GM19455 (cell line): Measurements from ENCODE around the gene FADS1.

Experiments
- ATAC-seq: cut with Tn5 transposase; IDR thresholded peaks from one replicate; pipeline ENCODE4 v1.9.1; 2021; ENCODE audit not compliant: unreplicated experiment

Gene FADS1

DNA sequence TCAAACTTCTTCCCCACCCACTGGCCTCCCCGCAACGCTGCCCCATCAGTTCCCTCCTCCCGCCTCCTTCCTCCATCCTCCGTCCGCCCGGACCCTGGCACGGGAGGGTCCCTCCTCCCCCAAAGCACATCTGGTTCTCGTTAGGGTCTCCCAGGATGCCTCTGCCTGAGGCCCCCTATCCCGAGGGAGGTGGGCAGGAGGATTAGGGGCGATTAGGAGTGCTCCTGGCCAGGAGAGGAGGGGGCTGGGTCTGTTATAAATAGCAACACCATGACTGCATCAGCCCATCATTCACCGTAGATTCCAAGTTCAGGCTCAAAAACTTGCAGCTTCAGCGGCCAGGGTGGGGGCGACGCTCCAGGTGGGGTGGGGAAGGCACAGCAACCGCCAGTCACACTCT is 54.0 kb downstream of the FADS1 start:
- no peak for ATAC-seq

- ATAC-seq: no peak
These were observed 54.6 kb downstream of the FADS1 start for GRCh38 chr11:61762223-61762615.

DNA sequence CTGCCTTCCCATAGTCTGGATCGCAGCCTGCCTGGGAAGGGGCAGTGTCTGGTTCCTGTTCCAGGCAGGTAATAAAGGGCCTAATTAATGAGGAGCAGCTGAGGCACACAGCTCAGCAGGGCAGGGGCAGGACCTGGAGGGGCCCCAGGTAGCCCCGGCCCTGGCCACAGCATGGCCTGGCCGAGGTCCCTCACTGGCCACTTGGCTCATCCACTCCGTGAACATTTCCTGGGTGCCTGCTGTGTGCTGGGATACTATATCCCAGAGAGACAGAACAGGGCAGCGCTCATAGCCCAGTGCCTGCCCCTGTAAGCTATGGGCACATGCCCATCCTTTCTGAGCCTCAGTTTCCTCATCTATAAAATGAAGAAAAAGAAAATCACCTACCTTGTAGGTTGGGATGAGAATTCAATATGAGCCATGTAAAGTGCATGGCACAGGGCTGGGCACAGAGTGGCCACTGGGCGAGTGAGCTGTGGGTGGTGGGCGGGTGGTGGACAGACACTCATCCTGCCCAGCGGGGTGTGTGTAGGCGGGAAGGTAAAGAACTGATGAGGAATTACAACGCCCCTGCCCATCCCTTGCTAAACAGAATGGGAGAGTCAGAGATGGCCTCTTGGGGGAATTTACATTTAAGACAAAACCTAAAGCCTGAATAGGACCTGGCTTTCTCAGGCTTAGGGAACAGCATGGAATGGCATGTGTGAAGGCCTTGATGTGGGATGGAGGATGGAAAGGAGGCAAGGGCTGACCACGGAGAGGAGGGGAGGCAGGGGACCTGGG is 55.2 kb downstream of the FADS1 start:
- ATAC-seq: no peak

GRCh38 chr11:61760946-61761345 is 55.9 kb downstream of the FADS1 start:
- no peak for ATAC-seq

GRCh38 chr11:61757213-61757862 is 59.5 kb downstream of the FADS1 start:
- no peak for ATAC-seq

- no peak for ATAC-seq
These were observed 60.2 kb downstream of the FADS1 start for GRCh38 chr11:61756452-61757212.

GRCh38 chr11:61756147-61756451 is 60.7 kb downstream of the FADS1 start:
- no peak for ATAC-seq

DNA sequence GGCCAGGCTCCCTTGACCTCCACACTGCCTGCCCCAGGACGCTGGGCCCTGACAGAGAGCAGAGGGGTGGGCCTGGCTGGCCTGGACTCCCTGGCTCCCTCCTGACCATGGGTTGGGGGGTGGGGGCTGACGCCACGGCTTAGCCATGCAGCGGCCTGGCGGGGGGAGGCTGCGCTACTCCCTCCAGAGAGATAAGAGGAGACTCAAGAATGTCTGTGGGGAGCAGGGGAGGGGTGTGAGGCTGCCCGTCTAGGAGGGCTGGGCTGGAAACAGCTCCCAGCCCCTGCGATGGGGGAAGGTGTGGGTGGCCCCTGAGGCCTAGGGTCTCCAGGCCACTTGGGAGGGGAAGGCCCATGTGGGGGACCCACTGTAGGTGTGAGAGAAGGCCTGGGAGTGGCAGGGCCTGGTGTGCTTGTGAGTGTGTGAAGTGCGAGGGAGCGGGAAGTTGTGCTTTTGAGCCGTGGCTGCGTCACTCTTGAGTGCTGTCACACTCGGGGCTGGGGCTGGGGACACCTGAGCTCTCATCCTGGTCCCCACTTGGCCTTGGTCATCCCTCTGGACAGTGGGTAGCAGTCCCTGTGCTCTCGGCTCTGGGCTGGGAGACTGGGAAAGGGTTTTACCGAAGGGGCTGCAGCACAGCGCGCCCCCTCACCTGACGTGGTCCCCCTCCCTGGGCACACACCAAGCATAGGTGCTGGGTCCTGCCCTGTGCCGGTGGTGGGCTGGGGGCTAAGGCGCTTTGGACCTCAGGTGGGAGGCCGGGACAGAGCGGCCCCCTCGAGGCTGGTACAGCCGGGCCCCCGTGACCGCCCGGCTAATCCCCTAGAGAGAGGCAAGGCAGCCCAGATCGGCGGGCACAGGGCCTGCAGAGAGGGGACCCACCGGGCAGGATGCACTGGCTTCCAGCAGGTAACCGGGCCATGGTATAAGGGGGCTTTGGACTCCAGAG is 62.0 kb downstream of the FADS1 start:
- no peak for ATAC-seq

- ATAC-seq: no peak
These were observed 63.1 kb downstream of the FADS1 start for GRCh38 chr11:61753672-61754071.

DNA sequence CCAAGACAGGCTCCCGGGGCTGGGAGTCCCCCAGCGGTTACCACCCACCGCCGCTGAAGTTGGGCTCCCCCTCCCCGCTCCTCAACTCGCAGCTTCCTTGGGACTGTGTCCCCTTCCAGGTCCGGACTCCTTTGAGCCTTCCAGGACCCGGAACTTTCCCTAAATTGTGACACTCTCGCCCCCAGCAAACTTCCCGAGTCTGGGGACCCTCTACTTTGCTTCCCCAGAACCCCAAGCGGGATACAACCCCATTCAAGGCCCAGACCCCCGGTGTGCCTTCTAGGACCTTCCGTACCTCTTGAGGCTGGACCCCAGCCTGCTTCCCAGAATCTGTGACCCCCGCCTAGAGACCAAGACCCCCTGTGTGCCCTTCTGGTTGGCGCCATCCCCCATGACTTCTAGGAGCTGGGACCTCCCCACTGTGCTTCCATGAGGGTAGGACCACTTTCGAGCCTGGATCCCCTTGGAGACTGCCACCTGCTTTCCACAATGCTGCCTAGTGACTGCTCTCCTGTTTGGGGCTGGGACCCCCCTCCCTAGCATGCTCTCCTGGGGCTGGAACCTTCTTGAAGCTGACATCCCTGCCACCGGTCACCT is 63.8 kb downstream of the FADS1 start:
- no peak for ATAC-seq

GRCh38 chr11:61752117-61752924 is 64.5 kb downstream of the FADS1 start, which contains the start of gene MYRF:
TSS of gene MYRF (plus strand) at chr11:61752636. CDS start at chr11:61752745, 109 bp downstream.
- ATAC-seq: no peak

DNA sequence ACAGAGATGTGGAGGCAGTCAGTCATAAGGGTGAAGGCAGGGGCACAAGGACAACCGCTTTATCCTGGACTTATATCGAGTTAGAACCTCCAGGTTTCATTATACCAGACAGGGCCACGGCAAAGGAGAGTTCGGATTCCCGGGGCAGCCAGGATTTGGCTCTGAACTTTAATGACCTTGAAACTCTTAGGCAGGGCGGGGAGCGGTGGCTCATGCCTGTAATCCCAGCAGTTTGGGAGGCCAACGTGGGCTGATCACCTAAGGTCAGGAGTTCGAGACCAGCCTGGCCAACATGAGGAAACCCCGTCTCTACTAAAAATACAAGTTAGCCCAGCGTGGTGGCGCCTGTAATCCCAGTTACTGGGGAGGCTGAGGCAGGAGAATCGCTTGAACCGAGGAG is 65.4 kb downstream of the FADS1 start:
- no peak for ATAC-seq

DNA sequence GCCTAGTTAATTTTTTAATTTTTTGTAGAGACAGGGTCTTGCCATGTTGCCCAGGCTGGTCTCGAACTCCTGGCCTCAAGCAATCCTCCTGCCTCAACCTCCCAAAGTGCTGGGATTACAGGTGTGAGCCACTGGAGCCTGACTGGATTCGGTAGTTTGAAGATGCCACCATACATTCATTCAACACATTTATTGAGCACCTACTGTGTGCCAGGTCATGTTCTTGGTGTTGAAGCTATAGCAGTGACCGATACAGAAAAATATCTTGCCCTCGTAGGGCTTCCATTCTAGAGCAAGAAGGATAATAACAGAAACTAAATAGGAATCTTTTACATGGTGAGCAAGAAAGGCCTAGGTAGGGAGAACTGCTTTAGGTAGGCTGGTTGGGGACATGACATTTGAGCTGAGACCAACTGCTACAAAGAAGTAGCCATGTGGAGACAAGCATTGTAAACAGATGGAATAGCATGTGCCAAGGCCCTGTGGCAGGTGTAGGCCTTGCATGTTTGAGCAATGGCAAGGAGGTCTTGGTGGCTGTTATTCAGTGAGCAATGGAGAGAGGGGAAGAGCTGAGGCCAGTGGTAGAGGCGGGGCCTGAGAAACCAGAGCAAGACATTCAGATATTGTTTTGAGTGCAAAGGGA is 66.1 kb downstream of the FADS1 start:
- ATAC-seq: no peak
